Stimulated activated CD4-positive, alpha-beta T cell treated with anti-CD3 and anti-CD28 coated beads, Interleukin-15, amount 100 ng/mL, for 1 hour (primary cell): ENCODE measurements around the gene MYO16.

ENCODE experiments used
- DNase-seq, 2 donors: peaks; one replicate each; pipeline ENCODE4 v3.0.0-alpha.2; 2020; ENCODE audit warnings: low read depth in 1 of 2, low spot score in 1 of 2

MYO16 gene

GRCh38 chr13:108662528-108662927 is 33.1 kb downstream of the MYO16 start:
- no peak for DNase-seq

- DNase-seq: no peak
These were observed 34.3 kb downstream of the MYO16 start for GRCh38 chr13:108663710-108664109.

GRCh38 chr13:108667205-108667604 is 37.8 kb downstream of the MYO16 start:
- no peak for DNase-seq

DNA sequence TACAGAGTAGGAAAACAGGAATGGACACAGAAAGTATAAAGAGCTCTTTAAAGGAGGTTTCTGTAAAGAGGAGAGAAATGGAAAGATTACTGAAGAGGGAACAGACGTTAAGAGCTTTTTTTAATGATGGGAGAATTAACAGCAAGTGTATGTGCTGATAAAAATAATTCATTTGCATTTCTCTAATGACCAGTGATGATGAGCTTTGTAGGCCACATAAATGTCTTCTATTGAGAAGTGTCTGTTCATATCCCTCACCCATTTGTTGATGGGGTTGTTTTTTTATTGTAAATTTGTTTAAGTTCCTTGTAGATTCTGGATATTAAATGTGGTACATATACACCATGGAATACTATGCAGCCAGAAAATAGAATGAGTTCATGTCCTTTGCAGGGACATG is 40.0 kb downstream of the MYO16 start:
- DNase-seq: no peak

DNA sequence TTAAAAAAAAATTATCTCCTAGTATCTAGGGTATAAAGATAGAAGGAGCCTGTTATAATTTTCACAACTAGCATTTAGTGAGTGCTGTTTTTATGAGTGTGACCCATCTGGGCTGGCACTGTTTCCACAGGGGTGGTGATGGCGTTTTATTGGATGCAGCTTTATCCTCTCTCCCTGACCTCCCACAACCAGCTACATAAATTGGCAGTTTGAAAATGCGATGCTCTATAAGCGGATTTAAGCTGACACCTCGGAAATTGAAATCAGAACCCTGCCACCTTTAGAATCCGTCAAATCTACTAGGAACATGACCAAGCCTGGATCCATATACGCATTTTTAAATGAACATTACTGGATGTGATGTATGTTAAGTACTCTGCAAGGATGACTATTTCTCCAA is 44.9 kb downstream of the MYO16 start:
- no peak for DNase-seq

DNA sequence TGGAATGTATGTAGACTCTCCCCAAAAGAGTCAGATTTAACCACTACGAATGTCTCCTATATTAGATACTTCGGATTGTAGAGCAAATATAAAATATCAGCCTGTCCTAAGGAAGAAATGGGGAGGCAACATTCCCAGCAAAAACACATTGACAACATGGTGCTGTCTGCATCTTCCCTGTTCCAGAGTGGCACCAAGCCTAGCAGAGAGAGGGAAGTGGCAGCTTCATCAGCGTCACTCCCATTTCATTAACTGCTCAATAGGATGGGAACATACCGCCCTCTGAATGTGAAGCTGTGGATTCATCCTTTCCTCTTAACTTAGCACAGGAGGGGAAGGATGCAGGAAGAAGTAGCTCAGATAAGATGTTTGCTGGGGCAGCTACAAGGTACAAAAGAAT is 45.4 kb downstream of the MYO16 start:
- no peak for DNase-seq

GRCh38 chr13:108676620-108677019 is 47.2 kb downstream of the MYO16 start:
- DNase-seq: no peak

DNA sequence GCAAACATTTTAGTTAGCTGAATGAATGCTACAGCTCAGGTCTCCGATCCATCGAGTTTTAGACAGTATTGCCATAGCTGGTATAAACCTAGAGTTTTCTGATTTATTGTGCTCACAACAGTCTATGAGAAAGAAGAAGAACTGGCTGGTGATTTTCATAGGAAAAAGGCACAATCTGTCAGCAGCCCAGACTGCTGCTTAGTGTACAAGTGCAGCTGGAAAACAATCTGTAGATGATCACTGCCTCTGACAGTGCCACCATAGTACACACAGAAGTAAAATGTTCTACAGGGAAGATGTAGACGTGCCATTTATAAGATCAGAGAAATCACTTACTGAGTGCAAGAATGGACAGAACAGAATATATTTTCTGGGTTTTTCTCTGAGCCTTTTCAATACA is 48.4 kb downstream of the MYO16 start:
- no peak for DNase-seq

GRCh38 chr13:108680011-108680410 is 50.6 kb downstream of the MYO16 start:
- no peak for DNase-seq

DNA sequence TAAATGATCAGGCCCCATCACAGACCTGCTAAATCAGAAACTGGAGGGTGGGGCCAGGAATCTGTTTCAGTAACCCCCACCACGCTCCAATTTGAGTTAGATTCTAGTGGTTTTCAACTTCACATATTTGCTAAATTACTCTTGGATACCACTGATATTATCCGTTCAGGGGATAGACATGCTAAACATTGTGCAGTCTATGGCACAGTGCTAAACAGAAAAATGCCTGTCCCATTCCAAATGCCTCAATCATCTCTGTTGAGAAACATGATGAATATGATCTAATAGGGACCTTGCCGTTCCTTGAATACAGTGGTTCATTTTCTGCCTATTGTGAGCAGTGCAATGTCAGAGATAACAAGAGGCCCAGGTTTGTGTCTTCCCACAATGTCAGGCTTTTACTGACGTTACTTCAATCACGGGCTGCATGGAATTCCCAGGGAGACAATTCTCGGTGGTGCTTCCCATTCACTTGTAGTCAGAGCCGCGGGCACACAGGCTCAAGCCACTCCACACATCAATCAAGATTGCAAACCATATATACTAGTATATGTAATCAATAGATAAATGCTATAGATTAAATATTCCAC is 52.7 kb downstream of the MYO16 start:
- no peak for DNase-seq

- no peak for DNase-seq
These were observed 53.3 kb downstream of the MYO16 start for GRCh38 chr13:108682714-108683113.

- no peak for DNase-seq
These were observed 56.6 kb downstream of the MYO16 start for GRCh38 chr13:108686027-108686426.

GRCh38 chr13:108690726-108691125 is 61.3 kb downstream of the MYO16 start:
- DNase-seq: no peak

DNA sequence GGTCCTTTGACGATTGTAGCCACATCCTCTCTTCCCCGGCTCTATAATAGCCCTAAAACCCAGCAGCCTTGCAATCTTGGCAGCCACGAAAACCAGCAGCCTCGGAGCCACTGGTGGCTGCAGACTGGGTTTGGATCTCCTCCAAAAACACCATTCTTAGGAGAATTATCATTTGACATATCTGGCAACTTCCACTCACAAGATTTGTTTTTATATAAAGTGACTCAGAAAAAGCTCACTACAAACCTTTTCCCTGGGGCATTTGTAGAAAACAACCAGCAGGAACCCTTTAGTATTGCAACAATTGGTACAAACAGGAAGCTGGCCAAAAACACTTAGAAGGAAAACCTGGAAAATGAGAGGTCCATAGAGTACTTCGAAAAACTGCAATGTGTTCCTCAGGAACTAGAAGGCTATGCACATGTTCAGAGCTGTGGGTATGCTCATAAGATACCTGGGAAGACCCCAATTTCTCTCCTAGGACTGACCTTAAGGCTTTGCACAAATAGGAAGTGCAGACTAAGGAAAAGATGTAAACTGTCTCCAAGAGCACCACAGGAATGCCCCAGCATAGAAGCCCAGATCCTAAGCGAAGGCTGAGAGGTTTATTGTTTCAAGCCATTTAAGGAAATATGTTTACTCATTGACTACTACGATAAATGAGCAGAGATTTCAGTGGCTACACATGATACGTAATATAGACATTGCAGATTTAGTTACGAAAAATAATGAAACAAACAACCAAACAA is 71.2 kb downstream of the MYO16 start:
- DNase-seq: no peak

DNA sequence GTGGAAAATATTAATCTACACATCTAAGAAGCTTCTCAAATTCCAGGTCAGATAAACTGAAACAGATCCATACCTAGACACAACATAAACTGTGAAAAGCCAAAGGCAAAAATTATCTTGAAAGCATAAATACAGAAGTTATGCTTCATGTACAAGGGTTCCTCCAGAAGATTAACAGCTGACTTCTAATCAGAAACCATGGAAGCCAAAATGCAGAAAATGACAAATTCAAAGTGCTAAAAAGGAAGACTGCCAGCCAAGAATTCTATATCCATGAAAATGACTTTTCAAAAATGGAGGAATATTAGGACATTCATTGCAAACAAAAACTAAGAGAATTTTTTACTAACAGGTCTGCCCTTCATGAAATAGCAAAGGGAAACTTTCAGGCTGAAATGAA is 72.8 kb downstream of the MYO16 start:
- no peak for DNase-seq

- DNase-seq: no peak
These were observed 75.6 kb downstream of the MYO16 start for GRCh38 chr13:108705031-108705430.

DNA sequence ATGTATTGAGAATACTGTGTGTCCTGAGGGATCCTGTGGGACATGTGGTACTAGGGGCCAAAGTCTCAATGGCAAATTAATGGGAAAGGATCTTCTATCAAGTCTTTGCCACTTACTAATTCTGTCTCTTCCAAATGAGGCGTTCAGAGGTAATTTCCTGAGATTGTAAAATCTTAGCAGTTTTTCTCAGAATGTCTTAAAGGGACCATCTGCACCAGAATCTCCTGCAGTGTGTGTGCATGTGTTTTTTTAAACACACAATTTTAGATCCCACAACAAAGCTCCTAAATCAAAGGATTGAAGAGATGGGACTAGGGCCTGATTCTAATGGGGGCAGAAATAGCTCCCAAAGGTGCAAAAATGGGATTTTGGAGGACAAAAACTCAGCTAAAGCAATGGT is 78.2 kb downstream of the MYO16 start:
- DNase-seq: no peak

DNA sequence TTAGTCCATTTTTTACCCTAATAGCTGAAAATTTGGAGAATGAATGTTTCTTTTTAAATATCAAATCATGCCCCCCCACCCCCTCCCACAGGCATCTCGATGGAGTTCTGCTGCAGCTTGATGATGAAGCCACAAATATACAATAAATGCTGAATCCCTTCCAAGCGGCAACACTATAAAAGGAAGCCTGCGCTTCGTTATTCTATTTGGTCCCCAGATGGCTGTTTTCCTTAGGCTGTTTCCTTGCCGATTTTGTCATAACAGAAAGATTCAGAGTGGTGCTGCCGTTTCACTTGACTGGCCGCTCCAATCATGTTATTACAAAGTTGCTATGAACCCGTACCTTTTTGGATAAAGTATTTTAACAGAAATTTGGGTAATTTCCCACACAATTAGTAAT is 79.5 kb downstream of the MYO16 start:
- DNase-seq: no peak

DNA sequence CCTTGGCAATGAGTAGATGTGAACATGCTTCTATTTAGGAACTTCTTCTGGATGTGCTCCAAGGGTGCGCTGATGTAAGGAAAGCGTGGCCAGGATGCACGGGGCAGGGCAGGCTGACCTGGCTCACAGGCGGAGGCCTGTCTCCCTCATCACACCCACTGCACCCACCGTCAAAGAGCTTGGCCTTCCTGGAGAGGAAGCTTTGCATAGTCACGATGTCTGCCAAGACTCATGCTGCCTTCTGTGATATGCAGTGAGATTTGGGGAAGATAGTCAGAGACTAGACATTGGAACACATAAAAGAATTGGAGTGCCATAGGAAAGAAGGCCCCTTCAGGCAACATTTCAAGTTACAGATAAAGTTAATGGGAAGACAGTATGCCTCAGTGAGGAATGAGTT is 82.0 kb downstream of the MYO16 start:
- DNase-seq: no peak

GRCh38 chr13:108725471-108725870 is 96.1 kb downstream of the MYO16 start:
- DNase-seq: no peak

DNA sequence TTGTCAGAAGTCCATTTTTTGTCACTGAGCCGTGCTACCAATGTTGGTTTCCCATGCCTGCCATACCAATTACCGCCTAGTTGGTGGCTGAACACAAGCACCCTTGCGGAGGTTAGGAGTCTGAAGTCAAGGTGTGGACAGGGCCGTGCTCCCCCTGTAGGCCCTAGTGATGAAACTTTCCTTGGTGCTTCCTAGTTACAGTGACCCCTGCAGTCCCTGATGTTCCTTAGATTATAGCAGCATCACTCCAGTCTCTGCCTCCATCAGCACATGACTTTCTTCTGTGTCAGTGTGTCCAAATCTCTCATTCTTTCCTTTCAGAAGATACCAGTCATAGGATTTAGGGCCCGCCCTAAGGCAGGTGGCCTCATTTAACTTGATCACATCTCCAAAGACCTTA is 99.0 kb downstream of the MYO16 start:
- DNase-seq: no peak

- DNase-seq: no peak
These were observed 103.7 kb downstream of the MYO16 start for GRCh38 chr13:108733022-108733560.

- no peak for DNase-seq
These were observed 105.3 kb downstream of the MYO16 start for GRCh38 chr13:108734676-108735075.
